HL-60/S4 treated with retinoic acid at 250 ng/mL for 4 days and 3 days (cell line): ENCODE measurements around the gene TMPRSS6.

Experiments
- in situ Hi-C: fragments of 300-500 bp; cut with MboI; formaldehyde crosslinking; loops from 2 replicates; pipeline ENCODE4 v1.7.0; 2022; ENCODE audit warnings: low sequenced_read_pairs

TMPRSS6 gene

DNA sequence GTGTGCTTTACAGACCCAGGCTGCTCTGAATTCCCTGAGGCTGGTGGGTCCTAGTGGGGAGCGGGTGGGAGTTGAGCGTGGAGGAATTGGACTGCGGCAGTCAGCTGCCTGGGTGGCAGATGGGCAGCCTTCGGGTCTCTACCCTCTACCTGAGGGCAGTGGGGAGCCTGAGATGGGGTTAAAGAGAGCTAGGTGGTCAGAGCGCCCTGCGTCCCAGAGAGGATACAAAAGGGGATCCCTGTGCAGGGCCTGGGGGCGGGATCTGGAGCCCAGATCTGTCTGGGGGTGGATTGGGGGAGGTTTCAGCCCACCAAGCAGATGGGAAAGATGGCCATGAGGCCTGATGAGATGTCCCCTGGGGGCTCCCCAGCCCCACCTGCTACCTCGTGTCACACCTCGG, 39.8 kb downstream of the TMPRSS6 start:
- in situ Hi-C loops: no loop called here

DNA sequence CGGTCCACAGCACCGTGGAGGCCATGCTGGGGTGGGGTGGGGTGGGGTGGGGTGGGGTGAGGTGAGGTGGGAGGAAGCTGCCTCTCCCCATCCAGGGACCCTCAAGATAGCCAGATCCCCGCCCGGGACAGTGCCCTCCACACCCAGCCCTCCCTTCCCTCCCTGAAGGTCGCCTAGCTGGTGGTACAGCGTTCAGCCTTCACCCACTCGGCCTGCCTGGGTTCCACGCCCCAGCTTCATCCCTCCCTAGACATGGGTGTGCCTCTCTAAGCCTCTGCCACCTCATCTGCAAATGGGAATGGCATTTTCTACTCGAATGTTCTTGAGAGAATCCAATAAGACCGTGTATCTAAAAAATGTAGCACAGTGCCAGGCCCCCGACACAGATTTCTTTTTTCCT, 40.2 kb downstream of the TMPRSS6 start:
- in situ Hi-C loops: no loop called here

DNA sequence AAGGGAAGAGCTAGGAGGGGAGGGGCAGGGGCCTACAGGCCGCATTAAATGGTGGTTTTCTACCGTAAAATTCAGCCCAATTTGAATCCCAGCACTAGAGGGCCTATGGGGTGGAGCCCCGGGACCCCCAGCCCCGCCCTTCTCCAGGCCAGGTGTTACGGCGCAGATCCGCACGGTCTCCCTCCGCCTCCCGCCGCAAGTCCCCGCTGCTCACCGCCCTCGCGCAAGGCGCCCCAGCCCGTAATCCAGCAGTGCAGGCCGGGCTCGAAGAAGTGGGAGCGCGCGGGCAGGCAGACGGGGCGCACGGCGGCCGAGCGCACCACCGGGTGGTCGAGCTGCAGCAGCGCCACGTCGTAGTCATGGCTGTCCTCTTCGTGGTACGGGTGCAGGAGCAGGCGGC, 40.7 kb downstream of the TMPRSS6 start:
- in situ Hi-C loops: no loop called here

DNA sequence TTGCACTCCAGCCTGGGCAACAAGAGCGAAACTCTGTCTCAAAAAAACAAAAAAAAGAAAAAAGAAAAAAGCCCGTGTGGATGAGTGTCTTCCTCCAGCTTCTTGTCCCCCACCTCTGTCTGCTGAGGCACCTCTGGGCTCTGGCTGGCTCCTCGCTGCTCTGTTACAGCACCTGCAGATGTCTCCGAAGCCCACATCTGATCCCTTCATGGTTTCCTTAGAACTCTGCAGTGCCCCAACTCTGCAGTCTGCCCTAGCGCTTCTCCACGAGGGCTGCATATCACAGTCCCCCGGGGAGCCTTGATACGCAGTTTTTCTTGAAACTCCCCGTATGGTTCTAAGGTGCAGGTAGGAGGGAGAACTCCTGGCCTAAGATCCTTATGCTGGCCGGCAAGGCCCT, 42.1 kb downstream of the TMPRSS6 start:
- in situ Hi-C loops: no loop called here

DNA sequence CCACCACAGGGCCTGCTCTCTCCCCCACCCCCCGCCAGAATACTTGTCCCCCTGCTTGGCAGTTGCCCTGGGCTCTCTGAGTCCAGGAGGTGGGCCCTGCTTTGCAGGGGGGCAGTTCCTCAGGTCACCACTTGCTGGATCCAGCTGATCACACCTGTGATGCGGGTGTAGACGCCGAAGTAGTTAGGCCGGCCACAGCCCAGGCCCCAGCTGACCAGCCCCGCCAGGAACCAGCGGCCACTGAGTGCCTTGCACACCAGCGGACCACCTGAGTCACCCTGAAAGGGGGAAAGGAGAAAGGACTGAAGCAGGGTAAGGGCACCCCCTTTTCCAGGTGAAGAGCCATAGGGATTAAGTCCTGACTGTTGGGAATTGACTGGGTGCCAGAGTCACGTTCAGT, 43.6 kb downstream of the TMPRSS6 start:
- in situ Hi-C loops: no loop called here

DNA sequence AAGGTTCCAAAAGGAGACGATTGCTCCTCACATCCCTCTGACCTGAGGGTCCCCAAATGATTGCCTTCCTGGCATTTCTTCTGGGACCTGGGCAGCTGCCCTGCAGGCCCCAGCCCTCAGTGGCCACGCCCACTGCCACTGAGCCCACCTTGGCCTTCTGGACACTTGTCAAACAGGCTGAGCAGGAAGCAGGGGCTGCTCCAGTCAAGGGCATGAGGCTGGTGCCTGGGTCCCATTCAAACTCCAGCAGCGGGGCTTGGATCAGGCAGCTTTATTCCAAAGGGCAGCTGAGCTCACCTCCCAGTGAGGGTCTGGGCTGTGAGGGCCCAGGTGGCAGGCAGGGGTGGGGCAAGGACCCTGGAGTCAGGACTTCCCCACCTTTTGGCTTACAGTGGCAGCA, 44.3 kb downstream of the TMPRSS6 start:
- in situ Hi-C loops: no loop called here

DNA sequence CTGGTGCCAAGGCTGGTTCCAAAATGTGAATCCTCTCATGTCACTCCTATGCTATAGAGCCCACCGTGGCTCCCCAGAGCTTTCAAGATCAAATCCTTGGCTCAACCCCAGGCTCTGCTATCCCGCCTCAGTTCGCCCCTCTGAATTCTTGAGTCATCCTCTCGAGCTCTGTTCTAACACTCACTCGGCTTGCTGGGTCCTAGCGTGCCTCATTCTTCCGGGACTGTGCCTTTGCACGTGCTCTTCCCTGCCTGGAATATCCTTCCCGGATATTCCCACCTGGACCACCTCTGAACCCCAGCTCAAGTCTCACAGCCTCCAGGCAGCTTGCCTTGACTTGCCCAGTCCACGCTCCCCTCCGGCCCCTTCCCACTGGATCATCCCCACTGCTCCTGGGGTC, 45.0 kb downstream of the TMPRSS6 start:
- in situ Hi-C loops: no loop called here

DNA sequence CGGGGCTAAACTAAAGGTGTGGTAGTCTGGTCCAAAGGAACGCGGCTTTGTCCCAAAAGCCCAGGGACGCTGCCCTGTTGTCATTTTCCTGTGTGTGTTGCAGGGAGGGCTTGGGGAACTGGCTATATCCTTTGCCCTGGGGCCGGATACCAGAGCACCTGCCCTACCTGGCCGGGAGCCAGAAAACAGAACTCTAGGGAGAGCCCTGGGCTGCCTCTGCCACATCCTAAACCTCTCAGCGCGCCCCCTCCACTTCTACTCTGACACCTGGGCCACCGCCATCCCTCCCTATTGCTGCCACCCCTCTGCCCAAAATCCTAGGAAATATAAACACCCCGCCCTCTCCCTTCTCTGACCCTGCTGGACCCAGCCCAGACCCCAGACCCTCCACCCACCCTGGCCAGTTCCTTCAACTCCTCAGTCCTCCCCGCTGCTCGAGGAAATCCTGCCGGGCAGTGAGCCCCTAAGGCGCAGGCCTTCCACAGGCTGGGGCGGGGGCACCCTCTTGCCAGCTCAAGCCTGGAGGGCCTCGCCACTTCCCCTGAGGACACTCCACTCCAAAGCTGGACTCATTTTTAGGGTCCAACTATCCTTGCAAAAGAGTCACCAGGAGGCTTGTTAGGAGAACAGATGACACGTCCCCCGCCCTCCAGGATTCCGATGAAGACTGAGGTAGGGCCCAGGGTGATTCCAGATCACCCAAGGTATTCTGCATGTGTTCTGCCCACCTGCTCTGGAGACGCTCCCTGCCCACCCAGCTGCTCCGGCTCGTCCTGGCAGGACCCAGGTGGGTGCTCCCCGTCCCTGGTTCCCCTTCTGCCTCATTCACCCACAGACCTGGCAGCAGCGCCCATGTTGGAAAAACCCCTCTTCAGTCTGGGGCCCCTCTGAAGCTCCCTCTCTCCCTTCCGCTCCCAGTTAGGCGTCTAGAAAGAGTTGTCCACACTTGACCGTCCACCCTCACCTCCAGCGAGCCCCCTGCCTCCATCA, 45.8 kb downstream of the TMPRSS6 start:
- in situ Hi-C loops: no loop called here

DNA sequence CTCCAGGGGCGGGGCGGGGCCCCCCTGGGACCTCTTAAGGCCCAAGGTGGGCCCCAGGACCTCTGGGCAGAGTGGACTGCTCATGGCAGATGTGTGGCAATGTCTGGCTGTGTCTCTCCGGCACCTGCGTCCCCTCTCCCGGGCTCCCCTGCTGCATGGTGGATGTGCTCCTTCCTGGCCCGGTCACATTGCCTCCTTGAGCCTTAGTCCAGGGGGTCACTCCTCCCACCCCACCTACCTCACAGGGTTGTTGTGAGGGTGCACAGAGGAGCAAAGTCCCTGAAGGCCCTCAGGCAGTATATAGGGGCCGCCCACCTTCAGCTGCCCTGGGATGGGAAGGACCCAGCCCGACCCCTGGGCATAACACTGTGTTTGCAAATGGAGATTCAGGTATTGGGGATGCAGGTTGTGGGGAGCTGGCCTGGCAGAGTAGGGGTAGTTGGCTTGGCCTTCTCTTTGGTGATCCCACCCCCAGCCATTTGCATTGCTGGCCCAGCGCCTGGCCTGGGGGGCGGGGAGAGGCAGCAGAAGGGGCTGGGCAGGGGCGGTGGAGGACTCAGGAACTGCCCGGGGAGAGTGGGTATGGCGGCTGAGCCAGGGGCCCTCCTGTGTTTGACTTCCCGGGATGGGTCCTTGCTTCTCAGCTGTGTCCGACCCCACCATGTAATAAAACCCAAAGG, 46.7 kb downstream of the TMPRSS6 start:
- in situ Hi-C loops: no loop called here

DNA sequence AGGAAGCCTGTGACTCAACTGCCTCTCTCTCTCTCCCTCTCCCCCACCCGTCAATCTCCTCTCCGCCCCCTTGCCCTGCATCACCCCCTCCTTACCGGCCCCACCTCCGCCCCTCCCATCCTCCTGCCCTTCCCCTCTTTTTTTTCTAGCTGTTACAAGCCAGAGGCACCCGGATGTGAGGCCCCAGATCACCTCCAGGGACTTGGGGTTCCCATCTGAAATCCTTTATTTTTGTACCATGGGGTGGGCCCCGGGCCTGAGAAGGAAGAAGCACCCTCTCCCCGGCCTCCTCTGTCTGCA, 47.2 kb downstream of the TMPRSS6 start:
- in situ Hi-C loops: no loop called here

DNA sequence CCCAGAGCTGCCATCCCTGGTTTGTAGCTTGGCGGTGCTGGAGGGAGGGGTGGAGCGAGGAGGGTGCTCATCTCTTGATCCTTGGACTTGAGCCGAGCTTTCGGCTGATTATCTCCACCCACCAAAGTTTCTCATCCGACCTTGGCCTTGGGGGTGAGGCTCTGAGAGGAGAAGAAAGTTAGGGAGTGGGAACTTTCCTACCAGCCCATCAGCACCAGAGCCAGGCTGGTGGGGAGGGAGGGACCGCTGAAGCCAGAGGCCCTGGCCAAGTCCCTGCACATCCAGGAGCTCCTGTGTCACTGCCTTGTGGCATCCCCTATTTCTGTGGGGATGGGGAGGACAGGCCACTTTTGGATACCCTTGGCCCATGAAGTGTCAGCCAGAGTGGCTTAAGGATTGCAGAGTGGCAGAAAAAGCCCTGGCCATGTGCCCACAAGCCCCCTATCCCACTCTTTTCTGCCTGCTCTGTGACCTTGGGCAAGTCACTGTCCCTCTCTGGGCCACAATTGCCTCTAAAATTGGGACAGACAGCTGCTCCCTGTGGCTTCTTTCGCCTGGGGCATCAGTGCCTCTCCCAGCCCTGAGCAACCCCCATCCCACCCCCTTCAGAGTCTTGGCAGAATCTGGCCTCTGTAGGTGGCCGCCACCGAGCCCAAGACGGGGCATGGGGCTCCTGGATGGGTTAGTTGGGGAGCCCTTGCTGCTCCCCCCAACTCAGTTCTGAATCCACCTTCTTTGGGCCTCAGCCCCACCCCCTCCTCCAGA, 47.7 kb downstream of the TMPRSS6 start:
- in situ Hi-C loops: no loop called here

DNA sequence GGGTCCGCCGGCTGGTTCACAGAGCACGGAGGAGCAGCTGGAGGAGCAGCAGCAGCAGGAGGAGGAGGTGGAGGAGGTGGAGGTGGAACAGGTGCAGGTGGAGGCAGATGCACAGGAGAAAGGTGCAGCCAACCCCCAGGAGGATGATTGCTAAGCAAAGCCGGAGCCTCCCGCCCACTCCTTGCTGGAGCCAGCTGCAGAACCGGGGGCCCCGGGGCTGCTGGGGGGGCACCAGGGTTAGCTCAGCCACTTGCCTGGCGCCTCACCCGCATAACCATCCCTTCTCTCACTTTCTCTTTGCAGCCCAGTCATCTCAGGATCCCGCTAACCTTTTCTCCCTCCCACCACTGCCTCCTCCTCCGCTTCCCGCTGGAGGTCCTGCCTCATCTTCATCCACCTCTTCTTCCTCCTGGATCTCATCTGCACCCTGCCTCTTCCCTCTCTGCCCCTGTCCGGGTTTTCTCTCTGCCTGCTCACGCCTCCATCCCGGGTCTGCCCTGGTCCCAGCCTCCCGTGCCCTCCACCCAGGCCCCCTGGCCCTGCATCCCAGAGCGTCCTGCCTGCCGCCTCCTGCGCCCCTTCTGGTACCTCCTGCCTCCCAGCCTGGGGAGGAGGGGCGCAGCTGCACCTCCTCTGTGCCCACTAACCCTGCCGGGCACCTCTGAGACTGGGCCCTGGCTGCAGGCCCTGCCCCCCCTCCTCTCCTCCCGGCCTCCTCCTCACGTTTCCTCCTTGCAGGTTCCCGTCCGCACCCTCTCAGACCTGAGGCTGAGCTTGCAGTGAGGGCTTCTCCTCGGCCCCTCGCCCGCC, 48.5 kb downstream of the TMPRSS6 start:
- in situ Hi-C loops: no loop called here

DNA sequence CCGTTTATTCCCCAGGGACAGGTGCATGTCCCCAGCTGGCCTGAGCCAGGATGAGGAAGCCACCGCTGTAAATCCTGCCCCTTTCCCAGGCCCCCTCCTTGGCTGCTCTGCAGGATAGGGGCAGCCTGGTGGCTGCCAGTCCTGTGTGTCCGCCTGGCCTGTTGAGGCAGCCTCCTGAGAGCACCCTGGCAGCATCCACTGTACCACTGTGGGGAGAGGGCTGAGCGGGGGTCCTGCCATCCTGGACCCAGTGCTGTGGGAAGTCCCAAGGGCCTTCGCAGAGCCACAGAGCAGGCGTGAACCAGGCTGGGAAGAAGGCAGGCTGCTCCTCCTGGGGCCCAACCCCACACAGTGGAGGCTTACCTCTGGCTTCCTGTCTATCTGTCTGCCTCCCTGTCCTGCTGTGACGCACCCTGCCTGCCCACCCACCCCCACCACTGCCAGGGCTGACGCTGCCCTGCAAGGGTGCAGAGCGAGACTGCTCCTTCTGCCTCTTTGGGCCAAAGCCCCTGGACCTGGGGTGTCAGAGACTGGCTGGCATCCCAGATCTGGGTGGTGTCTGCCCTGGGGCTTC, 49.5 kb downstream of the TMPRSS6 start:
- in situ Hi-C loops: no loop called here

DNA sequence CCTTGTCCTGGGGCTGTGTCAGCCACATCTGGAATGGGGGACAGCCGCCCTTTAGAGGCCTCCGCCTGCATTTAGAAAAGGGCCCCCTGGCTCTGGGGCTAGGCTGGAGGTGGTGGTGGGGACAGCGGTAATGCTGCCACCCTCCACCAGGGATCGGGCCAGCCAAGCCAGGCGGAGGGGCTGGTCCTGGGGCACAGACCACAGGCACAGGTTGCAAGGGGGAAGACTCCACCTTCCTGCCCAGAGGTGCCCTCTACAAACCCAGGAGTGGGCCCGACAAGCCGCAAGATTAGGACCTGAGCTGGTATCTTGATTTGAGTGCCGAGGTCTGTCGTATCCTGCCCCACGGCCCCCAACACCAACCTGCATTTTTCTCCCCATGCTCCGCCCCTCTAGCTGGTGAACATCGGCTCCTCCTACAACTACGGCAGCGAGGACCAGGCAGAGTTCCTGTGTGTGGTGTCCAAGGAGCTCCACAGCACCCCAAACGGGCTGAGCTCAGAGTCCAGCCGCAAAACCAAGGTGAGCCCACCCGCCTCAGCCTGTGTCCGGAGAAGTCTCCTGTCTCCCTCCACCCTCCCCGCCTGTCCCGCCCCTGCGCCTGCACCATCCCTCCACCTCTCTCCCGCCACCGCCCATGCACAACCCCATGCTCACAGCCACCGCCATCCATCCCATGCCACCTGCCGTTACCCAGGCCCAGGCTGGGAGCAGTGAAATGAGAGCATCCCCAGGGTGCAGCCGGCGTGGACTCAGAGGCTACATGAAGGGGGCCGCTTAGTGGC, 50.4 kb downstream of the TMPRSS6 start:
- in situ Hi-C loops: no loop called here

DNA sequence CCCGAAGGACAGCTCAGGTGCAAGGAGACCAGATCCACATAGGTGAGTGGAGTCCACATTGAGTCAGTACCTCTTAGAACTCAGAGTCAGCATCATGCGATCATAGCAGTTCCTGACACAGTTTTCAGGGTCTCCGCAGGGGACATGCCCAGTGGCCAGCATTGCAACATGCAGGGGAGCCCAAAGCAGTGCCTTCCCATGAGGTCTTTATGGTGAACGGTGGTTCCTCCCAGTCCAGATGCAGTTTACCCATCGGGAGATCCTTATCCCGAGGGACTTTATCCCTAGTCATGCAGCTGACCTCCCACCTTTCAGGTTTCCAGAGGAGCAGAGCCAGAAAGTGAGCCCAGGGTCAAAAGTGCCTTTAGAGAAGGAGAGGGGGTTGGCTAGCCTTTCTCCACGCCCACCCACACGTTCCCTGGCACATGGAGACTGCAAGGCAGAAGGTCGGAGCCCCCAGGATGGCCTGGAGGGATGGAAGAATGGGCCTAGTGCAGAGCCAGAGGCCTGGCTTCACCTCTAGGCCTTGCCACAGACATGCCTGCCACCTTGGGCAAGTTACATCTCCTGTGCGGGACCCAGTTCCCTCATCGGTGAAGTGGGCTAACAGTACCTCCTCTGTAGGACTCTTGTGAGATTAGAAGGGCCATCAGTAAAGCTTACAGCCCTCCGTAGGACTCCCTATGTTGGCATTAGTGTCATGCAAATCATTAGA, 51.6 kb downstream of the TMPRSS6 start:
- in situ Hi-C loops: no loop called here

DNA sequence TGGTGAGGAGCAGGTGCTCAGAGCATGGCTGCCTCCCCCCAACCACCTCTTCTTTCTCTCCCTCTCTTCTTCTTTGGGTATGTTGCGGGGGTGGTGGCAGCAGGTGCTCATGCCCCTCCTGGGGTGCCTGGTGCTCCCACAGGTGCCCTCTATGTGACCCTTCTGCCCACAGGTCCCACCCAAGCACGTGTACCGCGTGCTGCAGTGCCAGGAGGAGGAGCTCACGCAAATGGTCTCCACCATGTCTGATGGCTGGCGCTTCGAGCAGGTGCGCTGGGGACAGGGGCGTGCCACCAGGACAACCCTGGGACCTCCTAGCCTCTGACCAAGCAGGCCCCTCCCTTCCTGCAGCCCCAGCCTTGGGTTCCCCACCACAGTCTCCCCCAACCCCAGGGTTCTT, 52.3 kb downstream of the TMPRSS6 start:
- in situ Hi-C loops: no loop called here

DNA sequence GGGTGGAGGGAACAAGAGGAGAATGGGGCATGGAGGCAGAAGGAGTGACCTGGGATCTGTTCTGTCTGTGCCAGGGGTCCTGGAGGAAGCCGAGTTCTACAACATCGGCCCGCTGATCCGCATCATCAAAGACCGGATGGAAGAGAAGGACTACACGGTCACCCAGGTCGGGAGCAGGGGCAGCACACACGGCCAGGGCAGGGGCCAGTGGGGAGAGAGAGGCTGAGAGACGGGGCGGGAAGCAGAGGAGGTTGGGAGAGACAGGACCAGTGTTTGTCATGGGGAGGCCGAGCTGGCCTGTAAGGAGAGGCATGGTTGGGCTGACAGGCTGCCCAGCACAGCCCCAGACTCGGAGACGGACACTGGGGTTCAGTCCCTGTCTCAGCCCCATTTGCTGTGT, 53.3 kb downstream of the TMPRSS6 start:
- in situ Hi-C loops: no loop called here

DNA sequence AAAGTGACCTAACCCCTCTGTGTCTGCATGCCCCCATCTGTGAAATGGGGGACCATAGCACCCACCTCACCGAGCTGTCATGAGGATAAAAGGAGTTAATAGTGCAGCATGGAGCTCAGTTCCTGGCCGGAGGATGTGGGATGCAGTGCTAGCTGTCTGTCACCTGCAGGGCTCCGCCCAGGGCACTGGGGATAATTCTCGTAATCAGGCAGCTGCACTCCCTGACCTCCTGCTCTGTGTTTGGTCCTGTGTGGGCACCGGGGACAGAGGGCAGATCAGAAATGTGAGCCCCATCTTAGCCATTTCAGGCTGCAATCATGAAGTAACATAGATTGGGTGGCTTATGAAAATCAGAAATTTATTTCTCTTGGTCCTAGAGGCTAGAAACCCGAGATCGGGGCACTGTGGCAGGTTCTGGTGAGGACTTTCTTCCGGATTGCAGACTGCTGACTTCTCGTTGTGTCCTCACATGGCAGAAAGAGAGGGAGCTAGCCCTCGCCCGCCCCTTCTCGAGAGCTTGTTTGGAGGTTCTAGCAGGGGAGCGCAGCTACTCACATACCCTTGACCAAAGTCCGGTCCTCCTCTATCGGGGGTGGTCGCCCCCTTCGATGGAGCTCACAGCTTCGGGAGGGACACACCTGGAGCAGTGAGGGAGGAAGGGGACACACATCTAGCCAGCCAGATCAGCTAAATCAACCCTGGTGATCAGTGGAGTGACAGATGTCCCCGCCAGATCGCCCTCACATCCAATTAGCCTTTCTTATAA, 54.7 kb downstream of the TMPRSS6 start:
- in situ Hi-C loops: no loop called here

DNA sequence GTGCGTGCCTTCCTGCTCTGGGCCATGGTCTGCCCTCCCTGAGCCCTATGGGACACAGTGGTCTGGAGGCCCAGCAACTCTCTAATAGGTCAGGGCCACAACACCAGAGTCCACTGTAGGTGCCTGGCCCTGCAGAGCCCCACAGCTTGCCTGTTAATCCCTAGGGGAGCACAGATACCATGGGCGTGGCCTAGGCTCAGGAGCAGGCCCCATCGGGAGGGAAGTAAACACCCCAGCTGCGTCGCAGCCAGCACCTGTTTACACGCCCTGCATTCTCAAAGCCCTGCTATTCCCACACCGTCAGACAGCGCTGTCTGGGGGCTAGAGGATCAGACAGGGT, 55.5 kb downstream of the TMPRSS6 start:
- in situ Hi-C loops: no loop called here
